DND-41 (cell line): Measurements from ENCODE around the gene IL3RA.

Experiments
- EZH2 ChIP-seq: IDR thresholded peaks from 3 replicates; pipeline ENCODE4 v1.6.1; 2012; ENCODE audit warnings: borderline replicate concordance, low read depth, mild to moderate bottlenecking, moderate library complexity, low read length, inconsistent platforms; ENCODE audit not compliant: severe bottlenecking
- TF ChIP-seq, protein P1 (sequence below): IDR thresholded peaks from 2 replicates; pipeline ENCODE4 v1.5.1; 2012; ENCODE audit warnings: borderline replicate concordance, low read length, moderate library complexity, mild to moderate bottlenecking; ENCODE audit not compliant: poor library complexity, severe bottlenecking; ENCODE audit errors: extremely low read depth

DNA sequence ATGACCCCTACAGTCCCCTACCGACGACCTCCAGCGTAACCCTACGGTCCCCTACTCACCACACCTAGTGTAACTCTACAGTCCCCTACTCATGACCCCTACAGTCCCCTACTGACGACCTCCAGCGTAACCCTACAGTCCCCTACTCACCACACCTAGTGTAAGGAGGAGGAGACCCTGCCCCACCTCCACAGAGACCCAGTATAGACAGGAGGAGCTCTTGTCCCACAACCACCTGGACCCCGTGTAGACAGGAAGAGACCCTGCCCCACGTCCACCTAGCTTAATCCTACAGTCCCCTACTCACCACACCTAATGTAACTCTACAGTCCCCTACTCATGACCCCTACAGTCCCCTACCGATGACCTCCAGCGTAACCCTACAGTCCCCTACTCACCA is 41.0 kb upstream of the IL3RA start:
- TF ChIP-seq, protein P1, sequence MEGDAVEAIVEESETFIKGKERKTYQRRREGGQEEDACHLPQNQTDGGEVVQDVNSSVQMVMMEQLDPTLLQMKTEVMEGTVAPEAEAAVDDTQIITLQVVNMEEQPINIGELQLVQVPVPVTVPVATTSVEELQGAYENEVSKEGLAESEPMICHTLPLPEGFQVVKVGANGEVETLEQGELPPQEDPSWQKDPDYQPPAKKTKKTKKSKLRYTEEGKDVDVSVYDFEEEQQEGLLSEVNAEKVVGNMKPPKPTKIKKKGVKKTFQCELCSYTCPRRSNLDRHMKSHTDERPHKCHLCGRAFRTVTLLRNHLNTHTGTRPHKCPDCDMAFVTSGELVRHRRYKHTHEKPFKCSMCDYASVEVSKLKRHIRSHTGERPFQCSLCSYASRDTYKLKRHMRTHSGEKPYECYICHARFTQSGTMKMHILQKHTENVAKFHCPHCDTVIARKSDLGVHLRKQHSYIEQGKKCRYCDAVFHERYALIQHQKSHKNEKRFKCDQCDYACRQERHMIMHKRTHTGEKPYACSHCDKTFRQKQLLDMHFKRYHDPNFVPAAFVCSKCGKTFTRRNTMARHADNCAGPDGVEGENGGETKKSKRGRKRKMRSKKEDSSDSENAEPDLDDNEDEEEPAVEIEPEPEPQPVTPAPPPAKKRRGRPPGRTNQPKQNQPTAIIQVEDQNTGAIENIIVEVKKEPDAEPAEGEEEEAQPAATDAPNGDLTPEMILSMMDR = no peak
- no peak for TF ChIP-seq EZH2
